T-helper 1 cell treated with Interleukin-12 subunit alpha and Interleukin-12 subunit beta and Interleukin-4 antibody, amounts not matched to agents 30 ng/mL and 1 ng/mL, for 36 hours (primary cell): ENCODE measurements around the gene GALNT12. TPM values are rescaled to one million over a fixed set of nuclear protein-coding genes. Genes with fewer than 3 reads are reported as not detected.

Source experiments
- intact Hi-C: fragments of 100-400 bp; cut with micrococcal nuclease; formaldehyde crosslinking; loops from one replicate; pipeline ENCODE4 v1.15.1; 2024
- total RNA-seq: library from RNA; stranded (reverse); gene quantifications from 2 replicates; pipeline ENCODE4 v1.2.3, GENCODE V29; 2022

The GALNT12 gene, protein sequence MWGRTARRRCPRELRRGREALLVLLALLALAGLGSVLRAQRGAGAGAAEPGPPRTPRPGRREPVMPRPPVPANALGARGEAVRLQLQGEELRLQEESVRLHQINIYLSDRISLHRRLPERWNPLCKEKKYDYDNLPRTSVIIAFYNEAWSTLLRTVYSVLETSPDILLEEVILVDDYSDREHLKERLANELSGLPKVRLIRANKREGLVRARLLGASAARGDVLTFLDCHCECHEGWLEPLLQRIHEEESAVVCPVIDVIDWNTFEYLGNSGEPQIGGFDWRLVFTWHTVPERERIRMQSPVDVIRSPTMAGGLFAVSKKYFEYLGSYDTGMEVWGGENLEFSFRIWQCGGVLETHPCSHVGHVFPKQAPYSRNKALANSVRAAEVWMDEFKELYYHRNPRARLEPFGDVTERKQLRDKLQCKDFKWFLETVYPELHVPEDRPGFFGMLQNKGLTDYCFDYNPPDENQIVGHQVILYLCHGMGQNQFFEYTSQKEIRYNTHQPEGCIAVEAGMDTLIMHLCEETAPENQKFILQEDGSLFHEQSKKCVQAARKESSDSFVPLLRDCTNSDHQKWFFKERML
- total RNA-seq: 3.3 and 4.0 TPM in 2 replicates

DNA sequence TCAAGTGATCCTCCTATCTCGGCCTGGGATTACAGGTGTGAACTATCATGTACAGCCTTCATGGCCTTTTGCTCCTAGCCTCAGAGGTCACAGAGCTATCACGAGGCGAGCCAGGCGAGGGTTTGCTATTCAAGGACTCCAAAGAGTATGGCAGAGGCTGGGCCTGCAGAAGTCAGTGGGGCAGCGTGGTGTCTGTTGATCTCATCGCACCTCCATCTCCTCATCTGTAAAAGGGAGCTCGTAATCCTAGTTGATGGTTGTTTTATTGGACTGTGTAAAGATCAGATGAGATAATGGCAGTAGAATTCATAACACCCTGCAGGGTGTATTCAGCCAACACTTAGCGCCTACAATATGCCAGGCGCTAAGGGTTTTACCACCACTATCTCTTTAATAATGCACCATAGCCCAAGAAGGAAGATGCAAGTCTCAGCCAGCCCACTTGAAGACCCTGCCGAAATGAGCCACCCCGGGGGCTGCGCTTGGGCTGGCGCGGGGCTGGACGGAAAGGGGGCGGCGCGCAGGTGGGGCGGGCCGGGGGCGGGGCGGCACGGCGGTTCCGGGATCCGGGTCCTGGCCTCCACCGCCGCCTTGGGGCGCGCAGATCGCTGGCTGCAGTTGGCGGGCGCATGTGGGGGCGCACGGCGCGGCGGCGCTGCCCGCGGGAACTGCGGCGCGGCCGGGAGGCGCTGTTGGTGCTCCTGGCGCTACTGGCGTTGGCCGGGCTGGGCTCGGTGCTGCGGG is at the start of gene GALNT12:
Gene GALNT12 (plus strand): TSS at position 601 of the 744 bp plus-strand sequence. CDS start 29 bp downstream, at position 630.
- intact Hi-C loops: loop anchor here (1.0 kb wide), 1 partner anchor 11 kb away; the partner anchor contains the start of gene ANKS6

DNA sequence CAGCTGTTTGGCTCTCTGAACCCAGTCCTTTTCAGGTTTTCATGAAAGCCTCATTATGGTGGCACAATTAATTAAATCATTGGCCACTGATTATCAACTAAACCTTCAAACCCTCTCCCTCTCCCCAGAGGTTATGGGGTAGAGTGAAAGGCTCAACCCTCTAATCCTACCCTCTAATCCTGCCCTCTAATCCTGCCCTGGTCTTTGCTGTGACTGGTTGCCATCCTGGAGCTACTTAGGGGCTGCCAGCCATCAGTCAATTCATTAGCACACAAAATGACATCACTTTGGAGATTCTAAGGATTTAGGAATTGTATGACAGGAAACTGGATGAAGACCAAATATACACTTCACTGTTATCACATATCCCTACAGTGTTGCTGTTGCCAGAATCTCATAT is 47.2 kb upstream of the GALNT12 start:
- intact Hi-C loops: no loop called here

DNA sequence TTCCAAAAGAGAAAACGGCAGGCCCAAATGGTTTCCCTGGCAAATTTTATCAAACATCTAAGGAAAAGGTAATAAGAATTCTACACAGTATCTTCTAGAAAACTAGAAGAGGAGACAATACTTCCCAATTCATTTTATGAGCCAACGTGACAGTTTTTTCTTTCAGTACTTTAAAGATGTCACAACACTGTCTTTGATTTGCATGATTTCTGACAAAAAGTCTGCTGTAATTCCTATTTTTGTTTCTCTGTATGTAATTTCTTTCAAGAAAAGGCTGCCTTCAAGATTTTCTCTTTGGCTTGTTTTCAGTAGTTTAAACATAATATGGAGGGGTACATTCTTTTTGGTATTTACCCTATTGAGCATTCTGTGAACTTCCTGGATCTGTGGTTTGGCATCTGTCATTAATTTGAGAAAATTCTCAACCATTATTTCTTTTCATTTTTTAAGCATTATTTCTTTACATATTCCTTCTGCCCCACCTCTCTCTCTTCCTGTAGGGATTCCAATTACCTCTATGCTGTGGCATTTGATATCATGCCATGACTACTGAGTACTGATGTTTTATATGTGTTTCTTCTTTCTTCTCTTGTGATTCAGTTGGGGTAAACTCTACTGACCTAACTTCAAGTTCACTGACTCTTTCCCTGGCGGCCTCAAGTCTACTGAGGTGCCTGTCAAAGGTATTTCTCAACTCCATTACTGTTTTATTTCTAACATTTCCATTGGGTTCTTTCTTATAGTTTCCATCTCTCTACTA is 43.3 kb upstream of the GALNT12 start:
- intact Hi-C loops: no loop called here

DNA sequence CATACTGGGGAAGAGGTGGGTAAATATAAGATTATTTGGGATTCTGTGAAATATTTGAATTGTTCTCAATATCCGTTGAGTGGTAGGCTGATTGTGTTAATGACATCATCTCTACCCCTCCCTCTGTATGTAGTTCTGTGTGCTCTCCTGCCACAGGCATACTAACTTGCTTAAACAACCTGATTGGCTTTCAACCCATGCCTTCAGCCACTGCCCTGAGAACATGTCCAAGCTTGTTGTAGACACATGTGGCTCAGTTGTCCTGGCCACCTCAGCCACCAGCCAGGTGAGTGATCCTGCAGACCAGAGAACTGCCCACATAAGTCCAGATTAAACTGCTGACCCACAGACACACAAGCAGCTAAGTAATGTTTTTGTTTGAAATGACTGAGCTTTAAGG is 42.2 kb upstream of the GALNT12 start:
- intact Hi-C loops: no loop called here

DNA sequence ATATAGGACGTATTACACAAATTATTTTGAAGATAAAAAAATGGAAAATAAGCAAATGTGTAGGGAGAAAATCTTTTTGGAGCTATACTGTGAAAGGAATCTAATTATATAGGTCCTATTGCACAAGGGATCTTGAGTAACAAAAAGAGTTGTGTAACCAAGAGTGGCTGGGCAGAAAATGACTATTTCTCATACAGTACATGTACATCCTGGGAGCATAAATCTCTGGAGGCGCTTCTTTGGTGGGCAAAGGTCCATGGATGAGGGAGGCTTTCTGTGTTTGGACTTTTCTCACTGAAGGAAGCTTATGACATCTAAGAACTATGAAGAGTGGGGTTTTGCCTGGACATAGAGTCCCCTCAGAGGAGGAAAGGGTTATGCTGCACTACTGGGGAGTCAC is 40.9 kb upstream of the GALNT12 start:
- intact Hi-C loops: no loop called here

DNA sequence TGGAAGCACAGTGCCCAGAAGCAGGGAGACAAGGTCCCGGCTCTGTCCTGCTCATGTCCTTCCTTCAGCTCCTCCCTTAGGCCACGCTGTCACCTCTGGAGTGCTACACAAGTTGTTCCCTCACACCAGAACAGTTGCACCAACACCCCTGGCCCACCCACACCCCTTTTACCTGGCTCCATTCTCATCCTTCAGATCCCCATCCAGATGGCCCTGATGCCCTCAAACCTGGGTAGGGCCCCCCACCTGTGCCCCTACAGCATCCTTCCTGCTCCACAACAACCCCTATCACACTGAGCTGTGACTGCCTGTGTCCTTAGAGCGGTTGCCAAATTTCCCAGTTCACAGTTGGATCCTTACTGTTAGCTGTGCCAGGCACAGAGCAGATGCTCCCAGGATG is 40.3 kb upstream of the GALNT12 start:
- intact Hi-C loops: no loop called here

DNA sequence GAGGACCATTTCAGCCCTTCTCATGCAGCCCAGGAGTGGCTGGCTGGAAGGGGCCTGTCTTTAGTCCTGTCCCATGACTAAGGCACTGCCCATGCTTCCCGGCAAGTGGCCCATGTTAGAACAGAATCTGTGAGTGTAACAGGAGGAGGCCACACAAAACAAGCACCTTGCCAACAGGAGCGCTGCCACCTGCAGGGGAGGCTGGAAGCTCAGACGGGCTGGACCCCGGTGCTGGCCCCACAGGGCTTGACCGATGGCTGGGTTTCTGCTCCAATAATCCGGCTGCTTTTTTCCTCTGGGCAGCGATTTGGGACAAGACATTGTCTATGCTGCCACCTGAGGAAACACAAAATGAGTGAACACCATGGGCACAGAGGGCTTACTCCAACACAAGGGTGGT is 39.6 kb upstream of the GALNT12 start:
- intact Hi-C loops: no loop called here

DNA sequence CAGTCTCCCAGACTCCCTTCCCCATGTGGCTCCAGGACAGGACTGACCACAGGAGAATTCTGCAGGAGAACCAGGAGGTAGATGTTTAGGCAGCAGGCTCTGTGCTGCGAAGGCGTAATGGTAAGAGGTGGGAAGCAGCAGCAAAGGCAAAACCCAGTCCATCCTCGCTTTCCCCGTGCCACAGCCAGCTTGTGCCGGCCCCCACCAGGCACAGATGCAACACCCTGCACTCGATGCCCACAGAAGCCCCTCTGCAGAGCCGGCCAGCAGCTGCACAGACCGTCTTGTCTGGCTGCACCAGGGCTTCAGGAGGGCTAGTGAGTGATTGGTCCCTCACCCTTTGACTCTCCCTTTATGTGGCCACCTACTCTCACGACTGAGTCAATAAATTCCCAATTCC is 39.1 kb upstream of the GALNT12 start:
- intact Hi-C loops: no loop called here

DNA sequence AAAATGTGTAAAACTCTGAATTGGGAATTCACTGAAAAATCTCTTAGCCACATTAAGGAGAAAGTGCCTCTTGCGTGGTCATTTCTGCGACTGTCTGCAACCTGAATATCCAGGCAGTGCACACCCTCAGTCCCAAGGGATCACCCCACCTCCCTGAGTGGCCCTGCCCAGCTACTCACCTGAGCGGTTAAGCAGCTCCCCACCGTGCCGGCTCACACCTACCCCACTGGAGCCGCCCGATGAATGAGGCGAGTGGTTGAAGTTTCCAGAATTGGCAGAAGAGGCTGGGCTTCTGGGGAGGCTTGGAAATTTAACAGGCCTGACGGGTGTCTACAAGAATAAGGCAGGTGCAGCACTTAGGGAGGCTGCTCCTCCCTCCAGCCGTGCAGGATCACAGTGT is 36.8 kb upstream of the GALNT12 start:
- intact Hi-C loops: no loop called here

DNA sequence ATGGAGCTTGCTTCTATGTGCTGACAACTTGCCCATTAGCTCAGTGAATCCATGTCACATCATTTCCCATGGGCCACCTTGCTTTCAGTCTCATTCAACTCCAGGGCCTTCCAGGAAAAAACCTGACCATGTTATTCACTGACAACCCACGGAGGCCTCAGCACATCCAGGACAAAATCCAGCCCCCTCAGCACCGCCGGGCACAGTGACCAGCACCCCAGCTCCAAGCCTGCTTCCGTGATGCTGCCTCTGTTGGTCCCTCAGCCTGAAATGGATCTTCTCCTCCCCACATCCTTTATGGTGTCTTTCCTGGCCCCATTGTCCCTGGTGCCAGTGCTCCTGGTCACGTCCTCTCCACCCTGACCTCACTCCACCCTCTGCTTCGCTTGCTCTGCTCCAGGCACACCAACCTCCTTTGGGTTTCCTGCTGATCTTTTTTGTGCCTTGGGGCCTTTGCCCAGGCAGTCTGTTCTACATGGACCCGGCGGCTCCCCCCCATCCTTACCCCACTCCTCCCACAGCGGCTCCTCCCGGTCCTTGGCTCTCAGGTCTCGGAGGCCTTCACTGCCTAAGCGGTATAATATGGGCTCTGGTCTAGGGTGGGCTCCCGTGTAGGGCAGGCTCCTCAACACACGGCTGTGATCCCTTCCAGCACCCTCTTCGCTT is 36.1 kb upstream of the GALNT12 start:
- intact Hi-C loops: no loop called here

DNA sequence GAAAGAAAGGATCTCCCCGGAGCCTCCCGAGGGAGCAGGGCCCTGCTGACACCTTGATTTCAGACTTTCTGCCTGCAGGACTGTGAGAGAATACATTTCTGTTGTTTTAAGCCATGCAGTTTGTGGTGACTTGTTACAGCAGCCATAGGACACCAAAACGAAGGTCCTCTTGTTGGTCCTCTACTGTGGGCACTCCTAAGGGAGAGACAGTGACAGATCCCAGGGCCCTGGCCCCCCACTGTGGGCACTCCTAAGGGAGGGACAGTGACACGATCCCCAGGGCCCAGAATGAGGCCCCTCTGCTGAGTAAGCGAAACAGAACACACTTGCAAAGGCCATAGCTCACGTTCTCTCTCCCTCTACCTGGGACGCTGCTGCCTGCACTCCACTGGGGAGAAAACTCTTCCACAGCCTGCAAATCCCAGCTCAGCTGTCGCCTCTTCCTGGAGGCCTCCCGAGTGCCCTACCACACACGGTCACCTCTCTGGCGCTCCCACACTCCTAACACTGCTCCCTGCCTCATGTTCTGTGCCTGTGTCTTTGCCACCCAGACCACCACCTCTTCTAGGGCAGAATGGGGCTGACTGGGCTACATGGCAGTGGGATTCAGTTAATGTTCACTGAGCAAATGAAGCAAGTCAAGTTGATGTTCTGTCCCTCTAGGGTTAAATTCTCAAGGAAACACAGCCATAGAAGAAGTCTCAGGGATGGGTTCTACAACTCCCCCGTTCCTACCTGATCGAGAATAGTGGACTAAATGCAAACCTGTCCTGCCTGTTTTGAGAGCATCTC is 34.9 kb upstream of the GALNT12 start:
- intact Hi-C loops: no loop called here

DNA sequence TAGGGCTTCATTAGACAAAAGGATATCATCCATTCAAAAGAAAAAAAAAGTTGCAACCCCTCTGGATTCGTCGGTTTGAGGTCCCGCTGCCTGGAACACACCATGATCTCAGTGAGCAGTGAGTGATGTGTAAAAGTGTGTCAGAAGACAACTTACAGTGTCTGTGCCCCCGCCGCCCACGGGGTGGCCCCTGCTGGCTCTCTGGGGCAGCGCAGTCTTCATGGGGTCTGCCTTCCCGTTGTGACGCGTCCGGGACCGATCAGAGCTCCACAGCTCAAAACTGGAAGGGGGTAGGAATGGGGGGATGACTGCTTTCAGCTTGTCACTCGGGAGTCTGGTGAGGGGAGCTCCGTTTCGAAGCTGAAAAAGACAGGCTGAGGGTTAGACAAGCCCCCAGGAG is 33.7 kb upstream of the GALNT12 start:
- intact Hi-C loops: no loop called here

DNA sequence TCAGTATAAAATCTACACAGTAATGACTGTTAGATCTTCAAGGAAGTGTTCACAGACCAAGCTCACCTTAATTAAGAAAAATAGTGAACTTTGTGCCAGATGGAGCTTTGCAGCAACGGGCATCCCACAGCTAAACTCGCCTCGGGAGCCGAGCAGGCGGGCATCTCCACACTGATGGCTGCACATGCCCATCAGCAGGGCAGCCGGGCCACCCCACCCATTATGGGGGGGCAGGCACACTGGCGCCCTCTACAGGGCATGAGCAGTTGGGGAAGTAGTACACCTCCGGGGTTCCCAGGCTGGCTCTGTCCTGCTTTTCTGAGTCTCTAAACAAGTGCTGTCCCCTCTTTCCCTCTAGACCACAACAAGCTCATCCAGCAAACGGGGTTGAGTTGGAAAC is 32.7 kb upstream of the GALNT12 start:
- intact Hi-C loops: loop anchor here (5.0 kb wide), 1 partner anchor 237 kb away; no protein-coding TSS in a partner anchor

DNA sequence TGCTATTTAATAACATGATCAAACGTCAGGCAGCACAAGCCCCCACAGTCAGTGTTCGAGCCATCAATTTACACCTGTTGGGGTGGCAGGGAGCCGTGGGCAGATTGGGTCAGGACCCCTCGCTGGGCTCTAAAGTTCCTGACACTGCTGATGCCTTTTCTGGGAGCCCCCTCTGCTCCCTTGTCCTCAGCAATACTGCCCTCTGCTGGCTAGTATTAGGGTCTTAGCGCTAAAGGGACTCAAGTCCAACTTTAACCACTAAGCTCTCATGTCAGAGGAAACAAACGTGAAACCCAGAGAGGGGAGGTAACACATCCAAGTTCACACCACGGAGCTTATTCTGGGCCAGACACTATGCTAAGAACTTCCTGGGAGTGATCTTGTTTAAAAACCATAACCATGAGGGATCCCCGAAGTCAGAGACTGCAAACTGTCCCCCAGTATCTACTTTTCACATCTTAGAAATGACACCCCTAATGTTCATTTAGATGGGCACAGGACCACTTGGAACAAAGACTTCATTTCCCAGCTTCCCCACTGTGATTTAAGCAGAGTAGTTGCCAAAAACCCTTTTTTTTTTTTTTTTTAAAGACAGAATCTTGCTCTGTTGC is 31.5 kb upstream of the GALNT12 start:
- intact Hi-C loops: loop anchor here (1.0 to 5.0 kb wide), 2 partner anchors 239 to 461 kb away; no protein-coding TSS in a partner anchor

DNA sequence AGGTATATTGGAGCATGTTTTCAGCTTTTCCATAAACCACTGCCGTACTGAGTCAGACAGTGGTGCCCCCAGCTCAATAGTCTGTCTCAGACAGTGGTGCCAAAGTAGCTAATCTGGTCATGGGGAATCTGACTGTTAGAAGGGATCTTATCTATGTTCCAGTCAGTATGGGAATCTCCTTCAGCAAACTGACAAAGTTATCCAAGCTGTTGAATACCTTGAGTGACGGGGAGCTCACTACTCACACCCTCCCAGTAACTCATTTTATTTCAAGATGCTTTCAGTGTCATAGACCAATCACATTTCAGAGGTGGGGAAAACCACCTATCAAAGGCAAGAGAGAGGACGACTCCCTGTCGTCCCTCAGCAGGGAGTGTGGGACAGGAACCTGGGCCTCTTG is 29.9 kb upstream of the GALNT12 start:
- intact Hi-C loops: loop anchor here (5.0 kb wide), 1 partner anchor 240 kb away; no protein-coding TSS in a partner anchor

DNA sequence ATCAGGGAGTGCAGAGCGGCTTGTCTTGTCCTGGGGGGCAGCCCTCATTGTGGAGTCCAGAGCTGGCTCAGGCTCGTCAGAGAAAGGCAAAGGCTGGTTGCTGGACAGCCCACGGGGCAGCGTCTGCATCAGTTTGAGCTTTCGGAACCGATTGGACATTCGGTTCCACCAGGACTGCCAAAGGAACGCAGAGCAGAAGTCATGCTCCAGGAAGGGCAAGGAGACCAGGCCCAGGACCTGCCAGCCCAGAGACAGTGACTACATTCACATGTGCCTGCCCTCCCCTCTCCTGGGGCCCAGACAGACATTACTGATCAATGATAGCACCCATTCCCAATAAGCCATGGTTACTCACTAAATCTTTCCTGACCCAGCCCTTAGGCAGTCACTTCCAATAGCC is 29.2 kb upstream of the GALNT12 start:
- intact Hi-C loops: loop anchor here (5.0 kb wide), 1 partner anchor 241 kb away; no protein-coding TSS in a partner anchor

DNA sequence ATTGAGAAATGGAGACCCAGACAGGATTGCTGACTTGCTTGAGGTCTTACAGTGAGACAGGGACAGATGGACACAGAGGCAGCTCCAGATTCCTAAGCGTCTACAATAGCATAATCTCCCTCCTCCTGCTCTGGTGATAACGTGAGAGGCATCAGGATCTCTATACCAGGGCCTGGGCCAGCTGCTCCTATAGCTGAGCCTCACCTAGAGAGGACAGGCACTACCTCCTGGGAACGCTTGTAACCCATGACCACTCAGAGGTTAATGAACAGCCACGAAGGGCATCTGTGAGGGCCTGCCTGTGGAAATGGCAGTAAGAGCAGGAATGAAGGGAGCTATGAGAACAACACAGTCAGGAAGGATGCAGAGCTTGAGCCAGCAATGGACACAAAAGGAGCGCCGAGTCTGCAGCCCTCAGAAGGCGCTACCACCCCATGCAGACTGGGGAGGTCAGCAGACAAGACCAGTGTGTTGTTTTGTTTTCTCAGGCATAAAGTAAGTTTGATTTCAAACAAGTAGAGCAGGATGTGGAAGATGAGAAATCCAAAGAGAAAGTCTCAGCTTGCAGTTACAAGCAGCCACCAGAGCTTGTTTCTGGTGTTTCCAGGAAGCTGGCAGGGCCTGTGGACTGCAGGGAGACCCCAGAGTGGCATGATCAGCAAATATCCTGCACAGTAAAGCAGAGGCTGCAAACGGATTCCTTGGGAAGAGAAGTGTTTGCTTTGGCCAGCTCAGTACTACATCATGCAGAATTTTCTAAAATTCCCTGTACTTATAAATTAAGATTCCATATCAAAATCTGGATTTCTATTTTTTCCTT is 28.5 kb upstream of the GALNT12 start:
- intact Hi-C loops: loop anchor here (5.0 kb wide), 1 partner anchor 242 kb away; no protein-coding TSS in a partner anchor

DNA sequence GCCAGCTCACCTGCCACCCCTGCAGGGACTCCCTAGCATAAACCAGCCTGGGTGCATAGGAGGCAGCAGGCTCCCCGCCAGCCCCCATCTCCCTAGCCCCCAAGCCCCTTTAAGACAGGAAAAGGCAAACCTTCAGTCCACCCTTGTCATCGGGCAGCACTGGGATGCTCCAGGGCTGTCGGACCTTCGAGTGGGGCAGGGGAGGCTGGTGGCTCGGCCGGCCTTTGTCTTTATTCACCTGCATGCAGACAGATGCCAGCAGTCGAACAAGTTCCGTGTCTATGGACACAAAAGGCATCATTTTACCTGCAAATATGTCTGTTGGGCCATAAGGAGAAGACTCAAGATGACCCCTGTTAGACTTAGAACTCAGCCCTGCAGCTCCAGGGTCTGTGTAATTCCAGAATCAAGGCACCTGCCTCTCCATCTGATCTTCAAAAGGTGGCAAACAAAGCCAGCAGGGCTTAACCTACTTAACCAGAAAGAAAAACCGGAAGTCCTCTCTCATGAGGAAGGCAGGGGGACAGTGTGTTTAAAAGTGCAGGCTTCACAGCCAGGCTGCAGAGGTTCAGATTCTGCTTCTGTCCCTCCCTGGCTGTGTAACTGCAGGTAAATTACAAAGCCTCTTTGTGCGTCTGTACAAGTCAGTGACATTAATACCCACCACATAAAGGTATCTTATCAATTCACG is 27.3 kb upstream of the GALNT12 start:
- intact Hi-C loops: no loop called here
